K562 (cell line): ENCODE data around the gene SOWAHB. TPM values are rescaled to one million over a fixed set of nuclear protein-coding genes. Genes with fewer than 3 reads are reported as not detected.

ENCODE experiments used
- ATAC-seq: fragments of 200-7000 bp; cut with Tn5 transposase; 3 replicates; pipeline ENCODE4 v1.9.1; 2020; ENCODE audit warnings: moderate library complexity
- BruUV-seq: library from RNA; stranded (reverse); fragments of 400-500 nt; replicated peaks from 2 replicates; lab custom pipeline; 2021; lab: Mats Ljungman, UMichigan
- CTCF ChIA-PET: fragments of 300-600 bp; formaldehyde crosslinking; extraction: SDS; loops from one replicate; lab custom pipeline; 2021; ENCODE audit warnings: low intra/inter-chr PET ratio; lab: Yijun Ruan, JAX
- POLR2A ChIA-PET: fragments of 300-600, 350-650 bp; sonication (Branson Sonifier 250); formaldehyde crosslinking; extraction: SDS; loops from one replicate; lab custom pipeline; 2021; ENCODE audit warnings: antibody characterized with exemption, inconsistent platforms; lab: Yijun Ruan, JAX
- DNase-seq, 4 experiments: peaks; one replicate each; pipeline versions ENCODE4 v3.0.0 to v3.0.0-alpha.2; 2011 to 2018; ENCODE audit warnings: low spot score in 3 of 4, mixed read lengths in 3 of 4; ENCODE audit errors: extremely low read depth in 1 of 4
- FAIRE-seq: peaks from 2 replicates; lab custom pipeline; 2011; peaks lifted over from hg19 to GRCh38; lab: Jason Lieb, UNC
- H2AFZ ChIP-seq: 2 replicates; pipeline ENCODE4 v1.6.0; 2011; ENCODE audit warnings: low read depth, low read length, control low read depth, inconsistent platforms
- H3K27ac ChIP-seq: fragments of 200-600 bp; 3 replicates; pipeline ENCODE4 v1.8.0; 2011; ENCODE audit warnings: low read depth, mild to moderate bottlenecking, control low read depth, inconsistent platforms, low read length, moderate library complexity, mixed read lengths; ENCODE audit errors: extremely low read depth
- H3K27me3 ChIP-seq, 2 experiments: fragments of 300-600 bp in 1 of 2; 2 replicates in 1 of 2; 3 replicates in 1 of 2; pipeline versions ENCODE4 v1.6.0 to v1.8.0; 2011; ENCODE audit warnings: inconsistent platforms in 2 of 2, low read length in 2 of 2, mild to moderate bottlenecking in 1 of 2, mixed read lengths in 1 of 2, moderate library complexity in 1 of 2; ENCODE audit not compliant: control insufficient read depth in 2 of 2, insufficient read depth in 2 of 2
- H3K36me3 ChIP-seq: fragments of 300-600 bp; 3 replicates; pipeline ENCODE4 v1.8.0; 2011; ENCODE audit warnings: mild to moderate bottlenecking, low read length, inconsistent platforms; ENCODE audit not compliant: control insufficient read depth, insufficient read depth
- H3K4me1 ChIP-seq, 2 experiments: fragments of 200-600 bp in 1 of 2; replicated peaks in 1 of 2; 2 replicates in 1 of 2; 3 replicates in 1 of 2; pipeline versions ENCODE4 v1.5.1 to v1.8.0; 2011; ENCODE audit warnings: inconsistent platforms in 2 of 2, low read length in 2 of 2, mild to moderate bottlenecking in 1 of 2, mixed read lengths in 1 of 2, moderate library complexity in 1 of 2; ENCODE audit not compliant: control insufficient read depth in 2 of 2, insufficient read depth in 2 of 2
- H3K4me2 ChIP-seq: 2 replicates; pipeline ENCODE4 v1.6.1; 2011; ENCODE audit warnings: low read length, control low read depth, inconsistent platforms, mixed read lengths; ENCODE audit not compliant: insufficient read depth
- H3K4me3 ChIP-seq: fragments of 200-600 bp; sonication (generic), shearing (Covaris generic); 2 replicates; pipeline ENCODE4 v1.5.1; 2016; ENCODE audit warnings: control low read depth, inconsistent platforms
- H3K79me2 ChIP-seq: fragments of 200-600 bp; 3 replicates; pipeline ENCODE4 v1.8.0; 2011; ENCODE audit warnings: low read length, inconsistent platforms; ENCODE audit not compliant: control insufficient read depth, insufficient read depth
- H3K9ac ChIP-seq, 2 experiments: 2 replicates each; pipeline versions ENCODE4 v1.6.0 to v1.6.1; 2011; ENCODE audit warnings: low read depth in 2 of 2, low read length in 2 of 2, control low read depth in 1 of 2, inconsistent platforms in 1 of 2, mild to moderate bottlenecking in 1 of 2, mixed read lengths in 1 of 2; ENCODE audit not compliant: insufficient read depth in 1 of 2
- H3K9me1 ChIP-seq: one replicate; pipeline ENCODE4 v1.6.0; 2011; ENCODE audit warnings: inconsistent platforms, mild to moderate bottlenecking, low read length, moderate library complexity; ENCODE audit not compliant: control insufficient read depth, insufficient read depth
- H3K9me3 ChIP-seq: replicated peaks from 2 replicates; pipeline ENCODE4 v1.5.1; 2011; ENCODE audit warnings: low read depth, low read length, inconsistent platforms; ENCODE audit not compliant: control insufficient read depth, insufficient read depth
- H4K20me1 ChIP-seq: replicated peaks from 2 replicates; pipeline ENCODE4 v1.6.1; 2011; ENCODE audit warnings: low read length, inconsistent platforms, mixed read lengths; ENCODE audit not compliant: control insufficient read depth, insufficient read depth
- AFF4 ChIP-seq: sonication (generic); formaldehyde crosslinking; IDR thresholded peaks from 2 replicates; pipeline ENCODE4 v1.8.0; 2023; ENCODE audit warnings: mild to moderate bottlenecking, missing genetic modification reagents
- ARHGAP35 ChIP-seq: fragments of 450-650 bp; IDR thresholded peaks from 2 replicates; pipeline ENCODE4 v1.6.1; 2018; ENCODE audit not compliant: partially characterized antibody
- ARID2 ChIP-seq: fragments of 450-650 bp; IDR thresholded peaks from 2 replicates; pipeline ENCODE4 v1.6.1; 2017; ENCODE audit warnings: antibody characterized with exemption, mild to moderate bottlenecking
- CBFA2T2 ChIP-seq: fragments of 450-650 bp; conservative IDR thresholded peaks from 2 replicates; pipeline ENCODE4 v1.6.1; 2017; ENCODE audit warnings: mild to moderate bottlenecking
- CBFB ChIP-seq: sonication (generic); formaldehyde crosslinking; IDR thresholded peaks from 2 replicates; pipeline ENCODE4 v1.4.0; 2020; ENCODE audit warnings: mild to moderate bottlenecking, missing genetic modification reagents
- ELF1 ChIP-seq: fragments of 200-800 bp; sonication (Bioruptor generic); IDR thresholded peaks from 2 replicates; pipeline ENCODE4 v1.6.1; 2016; ENCODE audit warnings: missing genetic modification characterization, missing compliant biosample characterization
- HDAC3 ChIP-seq: fragments of 450-650 bp; IDR thresholded peaks from 2 replicates; pipeline ENCODE4 v1.6.1; 2018; ENCODE audit warnings: borderline replicate concordance, mild to moderate bottlenecking, moderate library complexity; ENCODE audit not compliant: partially characterized antibody
- PCBP1 ChIP-seq: fragments of 200-400 bp; formaldehyde crosslinking; IDR thresholded peaks from 2 replicates; pipeline ENCODE4 v1.6.1; 2018; ENCODE audit warnings: mild to moderate bottlenecking, low read depth, low read length; ENCODE audit not compliant: poor library complexity, severe bottlenecking
- RBFOX2 ChIP-seq: fragments of 200-400 bp; formaldehyde crosslinking; IDR thresholded peaks from 2 replicates; pipeline ENCODE4 v1.6.1; 2017; ENCODE audit warnings: low read depth, mild to moderate bottlenecking, low read length, moderate library complexity
- RFX1 ChIP-seq: fragments of 450-650 bp; IDR thresholded peaks from 2 replicates; pipeline ENCODE4 v1.6.1; 2016; ENCODE audit warnings: mild to moderate bottlenecking, moderate library complexity
- ZBTB5 ChIP-seq: fragments of 450-650 bp; IDR thresholded peaks from 2 replicates; pipeline ENCODE4 v1.6.1; 2017; ENCODE audit warnings: antibody characterized with exemption
- ZHX1 ChIP-seq: fragments of 150-350 bp; conservative IDR thresholded peaks from 2 replicates; pipeline ENCODE4 v1.6.1; 2014; ENCODE audit warnings: low read length
- ZNF23 ChIP-seq: fragments of 250-450 bp; sonication (Bioruptor Pico); IDR thresholded peaks from 2 replicates; pipeline ENCODE4 v1.4.0; 2020; ENCODE audit warnings: mild to moderate bottlenecking
- ZNF445 ChIP-seq: fragments of 250-450 bp; sonication (Bioruptor Pico); IDR thresholded peaks from 2 replicates; pipeline ENCODE4 v1.4.0; 2020; ENCODE audit warnings: low read depth, mild to moderate bottlenecking, moderate library complexity
- WGBS: fragments of 100-300 bp; shearing (Covaris generic); methylation state at CpG from one replicate; pipeline ENCODE4 v1.1.6; 2016; ENCODE audit warnings: low coverage, mixed read lengths; ENCODE audit not compliant: insufficient coverage; ENCODE audit errors: missing lambda C conversion rate; 5-methylcytosine and 5-hydroxymethylcytosine counted together
- in situ Hi-C: fragments of 300-500 bp; cut with MboI; formaldehyde crosslinking; loops from 4 replicates; pipeline ENCODE4 v1.15.0; 2018; ENCODE audit warnings: inconsistent platforms, mixed read lengths
- intact Hi-C: fragments of 100-400 bp; cut with micrococcal nuclease; formaldehyde crosslinking; loops from 2 replicates; pipeline ENCODE4 v1.14.2; 2022
- polyA plus RNA-seq, 8 experiments: library from polyadenylated mRNA; depleted of rRNA in 4 of 8; stranded (reverse) in 5 of 8; unstranded in 3 of 8; fragments of >200 nt; fragmentation: Nextera tagmentation in 2 of 8; fragmentation: Illumina TruSeq in 1 of 8; extraction: Ambion mirVana in 2 of 8; extraction: Trizol in 1 of 8; gene quantifications; 2 replicates each; pipeline versions ENCODE4 v1.2.1 to v1.2.3, GENCODE V29; 2011 to 2014; ENCODE audit warnings: inconsistent platforms in 1 of 8, missing spikeins in 1 of 8
- total RNA-seq, 7 experiments: library from RNA; depleted of rRNA in 6 of 7; stranded (reverse); fragments of >200 nt in 6 of 7; fragmentation: Illumina TruSeq in 2 of 7; extraction: Trizol in 2 of 7; gene quantifications; 2 replicates each; pipeline versions ENCODE4 v1.2.1 to v1.2.3, GENCODE V29; 2011 to 2021; ENCODE audit warnings: low replicate concordance in 1 of 7

Gene SOWAHB
- total and polyA plus RNA-seq, 9 of the 15 experiments (the other 6 are each of a cell fraction or from before 2014, with no cell fraction given): not detected

GRCh38 chr4:76892001-76892400, 5.9 kb downstream of the SOWAHB start:
- Histone ChIP-seq H3K9ac (no peak overlapping the region), H3K9me1 (no peaks in the 10 kb centered on the region), H3K36me3 (no peaks in the 10 kb centered on the region), H3K4me2 (no peak overlapping the region), H3K27me3 (peaks cover 23 to 29% of the 10 kb centered on the region in 2 experiments; a peak in 3 of 5 replicates), H4K20me1 (no peaks in the 10 kb centered on the region), H3K4me3 (no peak overlapping the region), H3K9me3 (no peaks in the 10 kb centered on the region), H3K27ac (no peak overlapping the region), H2AFZ (no peak overlapping the region), H3K4me1 (peaks cover 0 to 4% of the 10 kb centered on the region in 2 experiments; a peak in 3 of 5 replicates), H3K79me2 (no peaks in the 10 kb centered on the region)
- BruUV-seq: no TSS peak
- in situ Hi-C loops (no loop called here), intact Hi-C loops (no loop called here)
- WGBS: 0% methylated on average over 1 of the region's 1 CpG
- ChIA-PET POLR2A (interaction anchor here (0.7 to 1.0 kb wide), 2 partner anchors 74 to 103 kb away, joined by 3 read pairs; no protein-coding TSS in a partner anchor), CTCF (interaction anchor here (0.5 kb wide), 1 partner anchor 218 kb away, joined by 5 read pairs; no protein-coding TSS in a partner anchor)
- FAIRE-seq (no peak), ATAC-seq (no peak), DNase-seq (no peak)
- TF ChIP-seq ZNF445 (CRISPR knock-in tag) (no peak), AFF4 (CRISPR knock-in tag) (no peak), RBFOX2 (no peak), PCBP1 (no peak), CBFA2T2 (no peak), ZNF23 (CRISPR knock-in tag) (no peak), ARID2 (no peak), ELF1 (no peak), ZHX1 (no peak), ARHGAP35 (no peak), ZBTB5 (no peak), RFX1 (no peak), HDAC3 (no peak), CBFB (no peak)
